Measurements from ENCODE around the gene ANKRD22. TPM values are rescaled to one million over a fixed set of nuclear protein-coding genes. Genes with fewer than 3 reads are reported as not detected.

Gene ANKRD22
- polyA plus RNA-seq, 2 of the 4 experiments (the other 2 are of a cell fraction), result 0.53 to 0.59 TPM

DNA sequence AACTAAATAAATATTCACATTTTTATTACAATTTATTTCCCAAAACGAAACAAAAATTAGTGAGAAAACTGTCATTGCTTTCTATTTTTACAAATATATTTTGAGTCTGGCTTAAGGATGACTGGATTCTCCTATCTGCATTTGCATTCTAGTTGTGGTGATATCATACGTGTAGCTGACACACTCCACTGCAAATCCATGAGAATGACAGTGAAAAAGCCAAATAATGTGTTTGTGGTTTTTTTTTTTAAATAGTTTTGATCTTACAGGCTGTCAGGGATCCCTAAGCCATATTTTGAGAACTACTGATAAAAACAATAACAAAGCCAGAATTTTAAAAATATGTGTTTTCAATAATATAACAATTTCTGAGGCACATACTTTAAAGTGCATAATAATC is 22.6 kb upstream of the ANKRD22 start:
- CTCF ChIA-PET, result interaction anchor here (7.6 kb wide), 1 partner anchor 38 kb away, joined by 58 read pairs; no protein-coding TSS in a partner anchor
- Histone ChIP-seq H3K27ac (no peak overlapping the region), H3K9me3 (no peaks in the 10 kb centered on the region), H3K4me3 (no peak overlapping the region), H3K4me2 (no peak overlapping the region), H3K4me1 (peaks cover 5% of the 10 kb centered on the region; the same call in 2 of the 3 replicates)
- DNase-seq (ENCODE audit: low read depth in 1 of 2, low spot score in 1 of 2) (no peak), FAIRE-seq (no peak), ATAC-seq (no peak)
- POLR2A ChIA-PET, result no interaction called here
- no peak for TF ChIP-seq EHMT2 (IDR thresholded peaks at IDR 0.05; ENCODE audit: low read depth)
- TF ChIP-seq E2F6 (IDR thresholded peaks at IDR 0.05; ENCODE audit: borderline replicate concordance, low read depth), result no peak
- no peak for TF ChIP-seq CTCF (IDR thresholded peaks at IDR 0.05)
- no peak for TF ChIP-seq HOXB13 (CRISPR knock-in tag; IDR thresholded peaks at IDR 0.05; ENCODE audit: low read depth)
- TF ChIP-seq HEYL (CRISPR knock-in tag; IDR thresholded peaks at IDR 0.05), result no peak
- 77% methylated on average over 2 of the region's 2 CpGs for WGBS (ENCODE audit: missing lambda C conversion rate)

DNA sequence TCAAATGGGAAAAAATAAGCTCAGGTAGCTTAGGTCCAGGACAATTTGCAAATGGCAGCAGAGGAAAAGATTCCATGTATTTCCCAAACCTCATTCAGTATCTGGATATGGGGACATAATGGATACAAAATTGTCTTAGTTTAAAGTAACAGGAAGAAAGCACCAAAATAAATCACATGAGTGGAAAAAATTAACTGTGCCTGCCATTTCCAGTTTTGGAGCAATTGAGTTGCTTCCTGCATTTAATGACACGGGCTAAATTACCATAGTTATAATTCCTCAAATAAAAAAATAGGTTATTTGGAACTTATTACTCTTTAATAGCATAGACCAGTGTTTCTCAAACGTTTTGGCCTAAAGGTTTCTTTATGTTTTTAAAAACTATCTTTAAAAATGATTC is 22.1 kb upstream of the ANKRD22 start:
- Histone ChIP-seq H3K4me1 (no peaks in the 10 kb centered on the region), H3K4me2 (no peak overlapping the region), H3K4me3 (no peak overlapping the region), H3K27ac (no peak overlapping the region), H3K9me3 (no peaks in the 10 kb centered on the region)
- ATAC-seq, result no peak
- DNase-seq (ENCODE audit: low read depth in 1 of 2, low spot score in 1 of 2), result no peak
- WGBS (ENCODE audit: missing lambda C conversion rate), result 15% methylated on average over 2 of the region's 2 CpGs
- no peak for TF ChIP-seq KDM5A (IDR thresholded peaks at IDR 0.05)
- TF ChIP-seq ZFP36 (IDR thresholded peaks at IDR 0.05; ENCODE audit: borderline replicate concordance, partially characterized antibody), result no peak
- TF ChIP-seq, protein P1, sequence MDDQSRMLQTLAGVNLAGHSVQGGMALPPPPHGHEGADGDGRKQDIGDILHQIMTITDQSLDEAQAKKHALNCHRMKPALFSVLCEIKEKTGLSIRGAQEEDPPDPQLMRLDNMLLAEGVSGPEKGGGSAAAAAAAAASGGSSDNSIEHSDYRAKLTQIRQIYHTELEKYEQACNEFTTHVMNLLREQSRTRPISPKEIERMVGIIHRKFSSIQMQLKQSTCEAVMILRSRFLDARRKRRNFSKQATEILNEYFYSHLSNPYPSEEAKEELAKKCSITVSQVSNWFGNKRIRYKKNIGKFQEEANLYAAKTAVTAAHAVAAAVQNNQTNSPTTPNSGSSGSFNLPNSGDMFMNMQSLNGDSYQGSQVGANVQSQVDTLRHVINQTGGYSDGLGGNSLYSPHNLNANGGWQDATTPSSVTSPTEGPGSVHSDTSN (IDR thresholded peaks at IDR 0.05), result no peak
- CTCF ChIA-PET, result no interaction called here
- POLR2A ChIA-PET, result no interaction called here
- no peak for FAIRE-seq

DNA sequence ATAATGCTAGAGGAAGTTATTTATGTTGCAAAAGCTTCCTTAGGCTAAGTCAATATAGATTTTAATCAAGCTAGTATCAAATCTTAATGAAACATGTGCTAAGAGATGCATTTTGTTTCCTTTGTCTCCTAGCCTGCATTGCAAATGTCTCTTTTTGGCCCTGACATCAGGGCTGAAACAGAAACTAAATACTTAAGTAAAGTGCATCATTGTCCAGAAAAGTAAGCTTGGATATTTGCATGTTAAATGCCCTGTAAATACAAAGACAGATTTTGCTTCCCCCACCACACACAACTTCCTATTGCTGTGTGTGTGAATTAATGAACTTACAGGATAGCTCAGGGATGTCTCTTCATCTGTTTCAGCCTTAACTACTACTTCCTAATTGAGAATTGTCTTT is 18.4 kb upstream of the ANKRD22 start:
- no peak for DNase-seq (ENCODE audit: low read depth in 1 of 2, low spot score in 1 of 2)
- no peak for FAIRE-seq
- no peak overlapping the region for H3K4me3 ChIP-seq
- no peak for ATAC-seq
- POLR2A ChIA-PET, result interaction anchor here (1.3 kb wide), 1 partner anchor 10 kb away, joined by 7 read pairs; the partner anchor contains the start of gene STAMBPL1
- CTCF ChIA-PET, result interaction anchor here (1.4 to 1.6 kb wide), 3 partner anchors 9 to 62 kb away, joined by 4 to 9 read pairs (median 9); no protein-coding TSS in a partner anchor
- H3K9me3 ChIP-seq, result no peaks in the 10 kb centered on the region
- H3K27ac ChIP-seq, result no peak overlapping the region
- H3K4me2 ChIP-seq, result no peak overlapping the region
- no peaks in the 10 kb centered on the region for H3K4me1 ChIP-seq
- no peak for TF ChIP-seq RARB (CRISPR knock-in tag; IDR thresholded peaks at IDR 0.05)
- no peak for TF ChIP-seq MAZ (IDR thresholded peaks at IDR 0.05; ENCODE audit: borderline replicate concordance, low read depth, low read length)
- no peak for TF ChIP-seq FOSB (CRISPR knock-in tag; IDR thresholded peaks at IDR 0.05)
- no peak for TF ChIP-seq SMC3 (IDR thresholded peaks at IDR 0.05)
- TF ChIP-seq POLR2AphosphoS2 (conservative IDR thresholded peaks at IDR 0.05; ENCODE audit: low read length), result no peak
- TF ChIP-seq KDM1A (IDR thresholded peaks at IDR 0.05; ENCODE audit: low read depth), result no peak
- no peak for TF ChIP-seq NPAS2 (CRISPR knock-in tag; IDR thresholded peaks at IDR 0.05; ENCODE audit: borderline replicate concordance)
- TF ChIP-seq FOSL2 (IDR thresholded peaks at IDR 0.05), result no peak
- TF ChIP-seq FOSL2 (CRISPR knock-in tag; IDR thresholded peaks at IDR 0.05), result no peak
- TF ChIP-seq CTCF (IDR thresholded peaks at IDR 0.05), result no peak
- no peak for TF ChIP-seq EP300 (IDR thresholded peaks at IDR 0.05)
- TF ChIP-seq TFCP2L1 (CRISPR knock-in tag; IDR thresholded peaks at IDR 0.05), result no peak
- no peak for TF ChIP-seq RAD21 (conservative IDR thresholded peaks at IDR 0.05 in 1 of 2, IDR thresholded peaks at IDR 0.05 in 1 of 2)

Measured in A549 (cell line).